Activated CD4-positive, alpha-beta T cell treated with anti-CD3 and anti-CD28 coated beads, Interleukin-2, amount 50 U/mL, for 1 hour (primary cell): ENCODE results near the gene DSC3.
"Not testable (repeated sequence)": the region's sequence is repeated elsewhere in the genome, so short reads cannot be mapped to it uniquely, and the experiment has no call there.

Experiments used
- DNase-seq: peaks from one replicate; pipeline ENCODE4 v3.0.0-alpha.2; 2020

Gene DSC3

GRCh38 chr18:31040686-31041270 is 1.8 kb downstream of the DSC3 start:
- DNase-seq: no peak

GRCh38 chr18:31039426-31039825 is 3.1 kb downstream of the DSC3 start:
- no peak for DNase-seq

- not testable (repeated sequence) for DNase-seq
These were observed 4.9 kb downstream of the DSC3 start for GRCh38 chr18:31037686-31038085.

GRCh38 chr18:31034541-31034940 is 8.0 kb downstream of the DSC3 start:
- no peak for DNase-seq

GRCh38 chr18:31030574-31031278 is 11.8 kb downstream of the DSC3 start:
- DNase-seq: no peak

- no peak for DNase-seq
These were observed 26.7 kb downstream of the DSC3 start for GRCh38 chr18:31015715-31016434.

GRCh38 chr18:31011455-31011854 is 31.1 kb downstream of the DSC3 start:
- not testable (repeated sequence) for DNase-seq

- no peak for DNase-seq
These were observed 31.9 kb downstream of the DSC3 start for GRCh38 chr18:31010601-31011000.

GRCh38 chr18:30999887-31000628 is 42.5 kb downstream of the DSC3 start:
- DNase-seq: no peak

- DNase-seq: no peak
These were observed 43.4 kb downstream of the DSC3 start for GRCh38 chr18:30999186-30999585.

GRCh38 chr18:30997223-30997622 is 45.3 kb downstream of the DSC3 start:
- DNase-seq: no peak

- DNase-seq: no peak
These were observed 50.3 kb downstream of the DSC3 start for GRCh38 chr18:30992231-30992630.

- DNase-seq: no peak
These were observed 51.1 kb downstream of the DSC3 start for GRCh38 chr18:30991397-30991796.

GRCh38 chr18:30989141-30989540 is 53.4 kb downstream of the DSC3 start:
- no peak for DNase-seq

GRCh38 chr18:30988440-30988839 is 54.1 kb downstream of the DSC3 start:
- no peak for DNase-seq

- DNase-seq: no peak
These were observed 54.9 kb downstream of the DSC3 start for GRCh38 chr18:30987467-30988241.

GRCh38 chr18:30985753-30986152 is 56.8 kb downstream of the DSC3 start:
- DNase-seq: no peak

GRCh38 chr18:30982285-30982992 is 60.1 kb downstream of the DSC3 start:
- DNase-seq: no peak

- DNase-seq: not testable (repeated sequence)
These were observed 64.5 kb downstream of the DSC3 start for GRCh38 chr18:30978091-30978490.

- DNase-seq: no peak
These were observed 71.1 kb downstream of the DSC3 start for GRCh38 chr18:30971338-30971956.

- no peak for DNase-seq
These were observed 72.2 kb downstream of the DSC3 start for GRCh38 chr18:30970196-30970816.
